HCT116 (cell line): ENCODE data around the gene SEPTIN5. TPM values are rescaled to one million over a fixed set of nuclear protein-coding genes. Genes with fewer than 3 reads are reported as not detected.

Experiments
- ATAC-seq: fragments of 200-7000 bp; cut with Tn5 transposase; 2 replicates; pipeline ENCODE4 v1.9.1; 2020; ENCODE audit warnings: mild to moderate bottlenecking, moderate library complexity
- BruUV-seq: library from RNA; stranded (reverse); fragments of 400-500 nt; replicated peaks from 2 replicates; lab custom pipeline; 2021; lab: Mats Ljungman, UMichigan
- CTCF ChIA-PET: fragments of 300-600 bp; sonication (Branson Sonifier 250); formaldehyde crosslinking; loops from one replicate; lab custom pipeline; 2021; ENCODE audit warnings: antibody characterized with exemption; lab: Charles Lee
- POLR2A ChIA-PET: fragments of 300-600, 350-600 bp; sonication (Branson Sonifier 250); formaldehyde crosslinking; loops from one replicate; lab custom pipeline; 2021; ENCODE audit warnings: antibody characterized with exemption; lab: Charles Lee
- RAD21 ChIA-PET, 2 experiments: fragments of 300-600 bp; sonication (Branson Sonifier 250); formaldehyde crosslinking; loops; one replicate each; lab custom pipeline; 2023; ENCODE audit warnings: low total read pairs in 2 of 2; ENCODE audit not compliant: uncharacterized antibody in 2 of 2, unreplicated experiment in 2 of 2, low non-redundant PET in 1 of 2; lab: Charles Lee
- DNase-seq: peaks from one replicate; pipeline ENCODE4 v3.0.0-alpha.2; 2010; ENCODE audit warnings: low read depth, low spot score
- H2AFZ ChIP-seq: fragments of 200-600 bp; shearing (Covaris generic), sonication (generic); 2 replicates; pipeline ENCODE4 v1.6.1; 2017; ENCODE audit warnings: low read depth, mixed run types, mixed read lengths, antibody characterized with exemption, low read length; ENCODE audit not compliant: poor library complexity, severe bottlenecking
- H3K27ac ChIP-seq: 2 replicates; pipeline ENCODE4 v1.5.1; 2012; ENCODE audit warnings: low read depth, low read length
- H3K27me3 ChIP-seq: fragments of 200-600 bp; sonication (generic); 2 replicates; pipeline ENCODE4 v1.6.1; 2016; ENCODE audit warnings: mixed run types, low read length, mixed read lengths; ENCODE audit not compliant: insufficient read depth
- H3K36me3 ChIP-seq, 2 experiments: fragments of 200-500 bp in 1 of 2; fragments of 200-600 bp in 1 of 2; sonication (Bioruptor generic) in 1 of 2; sonication (generic) in 1 of 2; 2 replicates each; pipeline versions ENCODE4 v1.5.1 to v1.6.1; 2014 to 2016; ENCODE audit warnings: low read length in 2 of 2, inconsistent platforms in 1 of 2, mixed read lengths in 1 of 2, mixed run types in 1 of 2; ENCODE audit not compliant: insufficient read depth in 2 of 2, control insufficient read depth in 1 of 2
- H3K4me1 ChIP-seq, 2 experiments: fragments of 200-600 bp in 1 of 2; sonication (generic) in 1 of 2; 2 replicates each; pipeline versions ENCODE4 v1.5.1 to v1.6.1; 2012 to 2017; ENCODE audit warnings: low read length in 2 of 2, inconsistent platforms in 1 of 2, mild to moderate bottlenecking in 1 of 2, mixed read lengths in 1 of 2, mixed run types in 1 of 2, moderate library complexity in 1 of 2; ENCODE audit not compliant: insufficient read depth in 2 of 2, control insufficient read depth in 1 of 2
- H3K4me2 ChIP-seq: fragments of 200-600 bp; sonication (generic); 2 replicates; pipeline ENCODE4 v1.6.1; 2017; ENCODE audit warnings: mixed run types, low read length, mixed read lengths
- H3K4me3 ChIP-seq, 2 experiments: fragments of 200-600 bp in 1 of 2; sonication (generic) in 1 of 2; replicated peaks in 1 of 2; 2 replicates each; pipeline ENCODE4 v1.5.1; 2011 to 2016; ENCODE audit warnings: low read length in 2 of 2, control low read depth in 1 of 2, low read depth in 1 of 2, mild to moderate bottlenecking in 1 of 2, mixed read lengths in 1 of 2, mixed run types in 1 of 2
- H3K79me2 ChIP-seq: fragments of 200-600 bp; sonication (generic); 2 replicates; pipeline ENCODE4 v1.6.1; 2017; ENCODE audit warnings: mild to moderate bottlenecking, mixed run types, low read length, moderate library complexity, mixed read lengths; ENCODE audit not compliant: insufficient read depth
- H3K9ac ChIP-seq: fragments of 200-600 bp; sonication (generic); 2 replicates; pipeline ENCODE4 v1.6.1; 2016; ENCODE audit warnings: low read length, mixed read lengths
- H3K9me2 ChIP-seq: fragments of 200-600 bp; sonication (generic), shearing (Covaris generic); 2 replicates; pipeline ENCODE4 v1.6.1; 2017; ENCODE audit warnings: mixed run types, mild to moderate bottlenecking, moderate library complexity; ENCODE audit not compliant: insufficient read depth
- H3K9me3 ChIP-seq, 2 experiments: fragments of 200-500 bp in 1 of 2; fragments of 200-600 bp in 1 of 2; sonication (Bioruptor generic) in 1 of 2; sonication (generic) in 1 of 2; 2 replicates each; pipeline ENCODE4 v1.6.1; 2014 to 2017; ENCODE audit warnings: low read length in 2 of 2, mixed read lengths in 2 of 2, inconsistent platforms in 1 of 2, low read depth in 1 of 2, mild to moderate bottlenecking in 1 of 2, mixed run types in 1 of 2, moderate library complexity in 1 of 2; ENCODE audit not compliant: control insufficient read depth in 1 of 2, insufficient read depth in 1 of 2
- H4K20me1 ChIP-seq: fragments of 200-600 bp; sonication (generic), shearing (Covaris generic); 2 replicates; pipeline ENCODE4 v1.6.1; 2017; ENCODE audit warnings: mixed run types, mild to moderate bottlenecking, moderate library complexity; ENCODE audit not compliant: insufficient read depth
- EGR1 ChIP-seq: IDR thresholded peaks from 2 replicates; pipeline ENCODE4 v1.6.1; 2012; ENCODE audit warnings: low read depth
- POLR2AphosphoS5 ChIP-seq: IDR thresholded peaks from 2 replicates; pipeline ENCODE4 v1.6.1; 2011; ENCODE audit warnings: mild to moderate bottlenecking, low read depth, low read length, moderate library complexity
- RAD21 ChIP-seq: IDR thresholded peaks from 2 replicates; pipeline ENCODE4 v1.6.1; 2012; ENCODE audit warnings: low read depth, mild to moderate bottlenecking
- SP1 ChIP-seq: IDR thresholded peaks from 2 replicates; pipeline ENCODE4 v1.6.1; 2012; ENCODE audit warnings: low read depth
- TCF7L2 ChIP-seq: IDR thresholded peaks from 2 replicates; pipeline ENCODE4 v1.7.0; 2011; ENCODE audit warnings: borderline replicate concordance, inconsistent platforms; ENCODE audit not compliant: insufficient read depth, insufficient read length; ENCODE audit errors: extremely low read depth
- ZFX ChIP-seq: fragments of 450-650 bp; IDR thresholded peaks from 2 replicates; pipeline ENCODE4 v1.6.1; 2017
- intact Hi-C: fragments of 100-400 bp; cut with micrococcal nuclease; formaldehyde crosslinking; loops from 2 replicates; pipeline ENCODE4 v1.10.0; 2022
- total RNA-seq: library from RNA; stranded (reverse); gene quantifications from one replicate; pipeline ENCODE4 v1.2.1, GENCODE V29; 2021; ENCODE audit not compliant: unreplicated experiment

SEPTIN5 gene
- total RNA-seq, 1 experiment from 2014 or later, result 9.0 TPM

GRCh38 chr22:19708321-19709011 lies 5.8 kb upstream of the SEPTIN5 start:
- RAD21 ChIA-PET, result no interaction called here
- DNase-seq (no peak), ATAC-seq (no peak)
- CTCF ChIA-PET, result interaction anchor here (1.1 kb wide), 1 partner anchor 28 kb away, joined by 3 read pairs; no protein-coding TSS in a partner anchor
- POLR2A ChIA-PET, result no interaction called here
- no peaks in the 10 kb centered on the region for H3K36me3 ChIP-seq
- no peak overlapping the region for H3K4me3 ChIP-seq
- no peaks in the 10 kb centered on the region for H3K9me3 ChIP-seq
- intact Hi-C loops, result no loop called here
- H4K20me1 ChIP-seq, result no peaks in the 10 kb centered on the region
- no peak overlapping the region for H3K4me2 ChIP-seq
- no peaks in the 10 kb centered on the region; a peak in 1 of 4 replicates for H3K4me1 ChIP-seq
- TF ChIP-seq POLR2AphosphoS5 (no peak), SP1 (no peak)
- TF ChIP-seq, all 23 proteins: peak for 0
- Histone ChIP-seq H2AFZ (no peak overlapping the region), H3K27ac (no peak overlapping the region), H3K27me3 (no peaks in the 10 kb centered on the region), H3K79me2 (no peaks in the 10 kb centered on the region), H3K9me2 (no peaks in the 10 kb centered on the region), H3K9ac (no peak overlapping the region)
- no TSS peak for BruUV-seq

- no peaks in the 10 kb centered on the region for H3K9me2 ChIP-seq
- H3K9me3 ChIP-seq, result no peaks in the 10 kb centered on the region
- no peaks in the 10 kb centered on the region for H3K79me2 ChIP-seq
- POLR2A ChIA-PET, result no interaction called here
- no peak overlapping the region for H3K27ac ChIP-seq
- H3K4me1 ChIP-seq, result peaks cover 0 to 5% of the 10 kb centered on the region in 2 experiments; a peak in 1 of 4 replicates
- no peak overlapping the region for H3K9ac ChIP-seq
- no peaks in the 10 kb centered on the region for H3K36me3 ChIP-seq
- ATAC-seq (no peak), DNase-seq (no peak)
- H3K4me3 ChIP-seq, result no peak overlapping the region
- no peak overlapping the region for H3K4me2 ChIP-seq
- H3K27me3 ChIP-seq, result no peaks in the 10 kb centered on the region
- no TSS peak for BruUV-seq
- intact Hi-C loops, result no loop called here
- RAD21 ChIA-PET, result no interaction called here
- TF ChIP-seq TCF7L2 (no peak), RAD21 (no peak), ZFX (no peak), EGR1 (no peak)
- H2AFZ ChIP-seq, result no peak overlapping the region
- no peaks in the 10 kb centered on the region for H4K20me1 ChIP-seq
- CTCF ChIA-PET, result interaction anchor here (1.1 kb wide), 1 partner anchor 29 kb away, joined by 3 read pairs; no protein-coding TSS in a partner anchor
Measured at GRCh38 chr22:19709063-19709769, 5.1 kb upstream of the SEPTIN5 start.
